Measurements from ENCODE around the gene PPP1R14B.

Gene PPP1R14B

DNA sequence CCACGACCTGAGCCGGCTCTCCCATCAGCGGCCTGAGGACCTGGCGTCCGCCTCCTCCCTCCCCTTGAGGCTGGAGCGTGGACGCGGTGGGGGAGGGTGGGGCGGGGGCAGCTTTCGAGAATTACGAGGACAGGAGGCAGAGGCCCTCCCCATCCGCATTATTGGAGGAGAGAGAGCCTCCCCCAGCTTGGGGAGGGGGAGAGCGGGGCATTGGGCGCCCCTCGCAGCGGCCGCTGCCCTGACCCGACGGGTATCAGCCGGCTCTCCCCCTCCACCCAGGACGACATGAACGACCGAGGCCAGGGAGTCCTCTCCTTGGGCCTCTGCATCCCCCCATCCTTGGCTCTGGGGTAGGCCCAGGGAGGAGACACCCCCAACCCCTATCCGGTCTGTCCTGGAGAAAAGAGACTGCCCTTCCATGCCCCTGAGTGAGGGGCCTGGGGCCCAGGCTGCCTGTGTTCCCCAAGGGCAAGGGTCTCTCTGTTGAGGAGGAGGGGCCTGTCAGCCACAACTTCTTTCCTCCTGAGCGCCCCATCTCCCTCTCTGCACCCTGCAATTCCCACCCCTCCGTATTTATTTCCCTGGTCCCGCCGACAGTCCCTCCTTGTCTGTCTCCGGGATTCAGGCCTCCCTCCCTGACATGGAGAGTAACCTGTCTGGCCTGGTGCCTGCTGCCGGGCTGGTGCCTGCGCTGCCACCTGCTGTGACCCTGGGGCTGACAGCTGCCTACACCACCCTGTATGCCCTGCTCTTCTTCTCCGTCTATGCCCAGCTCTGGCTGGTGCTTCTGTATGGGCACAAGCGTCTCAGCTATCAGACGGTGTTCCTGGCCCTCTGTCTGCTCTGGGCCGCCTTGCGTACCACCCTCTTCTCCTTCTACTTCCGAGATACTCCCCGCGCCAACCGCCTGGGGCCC lies 39.4 kb upstream of the PPP1R14B start:
- peak overlapping the region; percentile 68 to 80 for H3K4me3 ChIP-seq (replicated peaks in 1 of 2; ENCODE audit: low read depth in 2 of 2, low read length in 2 of 2)
- TF ChIP-seq, protein P1, sequence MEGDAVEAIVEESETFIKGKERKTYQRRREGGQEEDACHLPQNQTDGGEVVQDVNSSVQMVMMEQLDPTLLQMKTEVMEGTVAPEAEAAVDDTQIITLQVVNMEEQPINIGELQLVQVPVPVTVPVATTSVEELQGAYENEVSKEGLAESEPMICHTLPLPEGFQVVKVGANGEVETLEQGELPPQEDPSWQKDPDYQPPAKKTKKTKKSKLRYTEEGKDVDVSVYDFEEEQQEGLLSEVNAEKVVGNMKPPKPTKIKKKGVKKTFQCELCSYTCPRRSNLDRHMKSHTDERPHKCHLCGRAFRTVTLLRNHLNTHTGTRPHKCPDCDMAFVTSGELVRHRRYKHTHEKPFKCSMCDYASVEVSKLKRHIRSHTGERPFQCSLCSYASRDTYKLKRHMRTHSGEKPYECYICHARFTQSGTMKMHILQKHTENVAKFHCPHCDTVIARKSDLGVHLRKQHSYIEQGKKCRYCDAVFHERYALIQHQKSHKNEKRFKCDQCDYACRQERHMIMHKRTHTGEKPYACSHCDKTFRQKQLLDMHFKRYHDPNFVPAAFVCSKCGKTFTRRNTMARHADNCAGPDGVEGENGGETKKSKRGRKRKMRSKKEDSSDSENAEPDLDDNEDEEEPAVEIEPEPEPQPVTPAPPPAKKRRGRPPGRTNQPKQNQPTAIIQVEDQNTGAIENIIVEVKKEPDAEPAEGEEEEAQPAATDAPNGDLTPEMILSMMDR (IDR thresholded peaks at IDR 0.05; ENCODE audit: low read depth, low read length), result no peak
- DNase-seq (ENCODE audit: low read depth in 2 of 2), result no peak

DNA sequence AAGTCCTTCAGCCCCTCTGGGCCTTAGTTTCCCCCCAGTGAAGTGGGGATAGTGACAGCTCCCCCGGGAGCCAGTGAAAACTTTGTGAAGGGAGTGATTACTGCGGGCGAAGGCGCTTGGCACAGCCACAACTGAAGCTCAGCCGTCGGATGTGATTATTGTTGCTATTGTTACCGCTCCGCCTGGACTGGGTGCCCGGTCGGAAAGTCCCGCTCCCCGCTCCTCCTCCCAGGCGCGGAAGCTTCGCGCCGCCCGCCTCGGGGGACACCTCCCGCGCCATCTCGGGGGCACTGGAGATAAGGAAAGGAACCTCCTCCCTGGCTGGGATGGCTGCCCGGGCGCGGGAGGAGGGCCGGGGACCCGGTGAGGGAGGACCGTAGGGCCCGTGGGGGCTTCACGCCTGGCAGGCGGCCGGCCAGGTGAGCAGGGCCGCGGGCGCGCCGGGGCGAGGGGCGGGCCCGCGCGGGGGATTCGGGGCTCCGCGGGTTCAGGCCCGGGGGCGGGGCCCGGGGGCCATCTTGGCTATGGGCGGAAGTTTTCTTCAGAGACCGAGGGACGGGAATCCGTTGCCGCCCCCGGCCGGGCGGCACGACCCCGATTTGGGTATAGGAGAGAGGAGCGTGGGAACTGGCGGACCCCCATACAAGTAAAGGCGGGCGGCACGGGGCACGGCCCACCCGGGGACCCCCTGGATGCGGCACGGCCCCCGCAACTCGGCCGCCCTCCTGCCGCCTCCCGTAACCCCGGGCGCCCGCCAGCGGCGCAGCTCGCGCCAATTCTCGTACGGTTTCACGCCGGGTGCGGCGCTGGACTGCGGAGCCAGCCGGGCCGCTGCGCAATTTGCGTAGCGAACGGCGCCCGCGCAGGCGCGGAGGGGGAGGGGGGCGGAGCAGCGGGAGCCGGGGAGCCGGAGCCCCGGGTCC lies 38.5 kb upstream of the PPP1R14B start, which contains the start of gene GPR137:
GPR137 (plus strand) TSS at position 887 of the 923 bp plus-strand sequence. CDS start 677 bp downstream, outside the sequence.
- DNase-seq (ENCODE audit: low read depth in 2 of 2), result peak; percentile 71 to 73
- peak within 1 kb of the TSS; percentile 76 to 80 for H3K4me3 ChIP-seq (replicated peaks in 1 of 2; ENCODE audit: low read depth in 2 of 2, low read length in 2 of 2)
- TF ChIP-seq, protein P1 (IDR thresholded peaks at IDR 0.05; ENCODE audit: low read depth, low read length), result no peak

DNA sequence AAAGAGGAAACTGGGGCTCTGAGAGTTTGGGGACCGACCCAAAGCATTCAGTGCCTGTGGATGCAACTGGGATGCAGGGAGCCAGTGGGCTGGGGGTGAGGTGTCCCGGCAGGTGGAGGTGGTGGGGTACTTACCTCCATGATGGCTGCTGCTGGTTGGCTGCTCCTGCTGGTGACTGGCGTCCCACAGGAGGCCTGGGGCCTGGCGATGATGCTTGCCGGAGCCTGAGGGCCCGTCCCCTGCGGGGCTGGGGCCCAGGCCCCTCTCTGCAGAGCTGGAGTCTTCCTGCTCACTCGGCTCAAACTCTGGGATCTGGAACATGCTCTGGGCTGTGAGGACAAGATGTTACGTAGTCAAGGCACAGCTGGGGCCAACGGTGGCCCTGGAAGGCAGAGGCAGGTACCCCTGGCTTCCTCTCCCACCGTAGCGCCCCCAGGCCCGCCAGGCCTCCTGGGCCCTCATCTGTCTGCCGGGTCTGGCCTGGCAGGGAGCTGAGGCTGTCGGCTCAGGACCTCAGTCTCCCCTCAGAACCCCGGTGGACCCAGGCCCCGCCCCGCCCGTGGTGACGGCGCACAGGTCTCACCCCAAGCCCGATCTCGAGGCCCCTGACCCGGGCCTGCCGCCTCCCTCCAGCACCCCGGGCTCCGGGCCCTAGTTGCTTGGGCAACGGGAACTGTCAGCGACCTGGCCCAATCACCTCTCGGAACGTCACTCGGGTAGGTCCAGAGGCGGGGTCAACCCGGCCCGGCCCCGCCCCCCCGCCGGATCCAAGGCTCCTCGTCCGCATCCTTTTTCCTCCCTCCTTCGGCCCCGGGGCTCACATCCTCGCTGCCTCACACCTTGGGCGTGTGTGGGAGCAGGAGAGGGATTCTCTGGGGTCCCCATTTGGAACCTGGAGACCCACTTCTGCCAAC lies 37.6 kb upstream of the PPP1R14B start, which contains the start of gene BAD:
BAD (minus strand) TSS at position 618 of the 914 bp plus-strand sequence; CDS start at position 321, 297 bp downstream.
- TF ChIP-seq, protein P1 (IDR thresholded peaks at IDR 0.05; ENCODE audit: low read depth, low read length), result no peak

DNA sequence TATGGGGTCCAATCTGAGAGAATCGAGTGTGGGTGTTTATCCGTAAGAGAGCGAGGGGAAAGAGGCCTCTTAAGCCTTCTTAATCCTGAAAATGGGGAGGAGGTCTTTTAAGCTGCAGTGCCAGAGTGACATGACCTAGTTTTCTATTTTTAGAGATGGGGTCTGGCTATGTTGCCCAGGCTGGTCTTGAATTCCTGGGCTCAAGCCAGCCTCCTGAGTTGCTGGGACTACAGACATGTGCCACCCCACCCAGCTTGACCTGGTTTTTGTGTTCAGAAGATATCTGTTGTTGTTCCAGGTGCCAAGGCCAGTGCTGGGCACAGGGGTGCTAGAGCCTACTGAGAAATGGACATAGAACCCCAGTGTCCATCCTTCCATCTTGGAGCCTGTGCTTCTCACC lies 36.3 kb upstream of the PPP1R14B start:
- TF ChIP-seq, protein P1 (IDR thresholded peaks at IDR 0.05; ENCODE audit: low read depth, low read length), result no peak
- peak overlapping the region in 1 of 2 donors; percentile 4 for H3K4me3 ChIP-seq (replicated peaks in 1 of 2; ENCODE audit: low read depth in 2 of 2, low read length in 2 of 2)
- no peak for DNase-seq (ENCODE audit: low read depth in 2 of 2)

More for the DNA sequence above, 37.6 kb upstream of the PPP1R14B start, which contains the start of gene BAD:
- peak within 1 kb of the TSS; percentile 76 to 80 for H3K4me3 ChIP-seq (replicated peaks in 1 of 2; ENCODE audit: low read depth in 2 of 2, low read length in 2 of 2)
- peak; percentile 93 to 94 for DNase-seq (ENCODE audit: low read depth in 2 of 2)

DNA sequence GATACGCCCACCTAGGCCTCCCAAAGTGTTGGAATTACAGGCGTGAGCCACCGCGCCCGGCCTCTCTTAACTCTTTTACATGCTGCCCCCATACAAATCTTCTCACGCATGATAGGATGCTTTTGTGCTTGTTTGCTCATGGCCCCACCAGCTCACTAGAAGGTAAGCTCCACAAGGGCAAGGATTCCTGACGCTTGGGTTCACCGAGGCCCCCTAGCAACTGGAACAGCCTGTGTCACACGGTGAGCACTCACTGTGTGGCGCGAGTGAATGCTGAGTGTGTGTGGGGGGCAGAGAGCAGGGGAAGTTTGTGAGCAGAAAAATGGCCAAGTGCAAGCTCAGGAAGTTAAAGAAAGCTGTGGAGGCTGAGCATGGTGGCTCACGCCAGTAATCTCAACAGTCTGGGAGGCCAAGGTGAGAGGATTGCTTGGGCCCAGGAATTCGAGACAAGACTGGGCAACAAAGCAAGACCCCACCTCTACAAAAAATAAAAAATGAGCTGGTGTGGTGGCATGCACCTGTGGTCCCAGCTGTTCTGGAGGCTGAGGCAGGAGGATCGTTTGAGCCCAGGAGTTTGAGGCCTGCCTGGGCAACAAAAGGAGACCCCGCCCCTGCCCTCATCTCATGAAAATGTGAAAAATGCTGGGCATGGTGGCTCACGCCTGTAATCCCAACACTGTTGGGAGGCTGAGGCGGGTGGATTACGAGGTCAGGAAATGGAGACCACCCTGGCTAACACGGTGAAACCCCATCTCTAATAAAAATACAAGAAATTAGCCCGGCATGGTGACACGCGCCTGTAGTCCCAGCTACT lies 35.4 kb upstream of the PPP1R14B start:
- TF ChIP-seq, protein P1 (IDR thresholded peaks at IDR 0.05; ENCODE audit: low read depth, low read length), result no peak
- no peak overlapping the region for H3K4me3 ChIP-seq (replicated peaks in 1 of 2; ENCODE audit: low read depth in 2 of 2, low read length in 2 of 2)
- no peak for DNase-seq (ENCODE audit: low read depth in 2 of 2)
